GM23338 (cell line): Measurements from ENCODE around the gene CACHD1. TPM values are rescaled to one million over a fixed set of nuclear protein-coding genes. Genes with fewer than 3 reads are reported as not detected.

Source experiments
- ATAC-seq: fragments of 200-7000 bp; cut with Tn5 transposase; 3 replicates; pipeline ENCODE4 v1.9.1; 2020
- DNase-seq: peaks from one replicate; pipeline ENCODE4 v3.0.0-alpha.2; 2015; ENCODE audit warnings: low spot score
- H2AFZ ChIP-seq: fragments of 200-600 bp; sonication (generic); 2 replicates; pipeline ENCODE4 v1.8.0; 2016; ENCODE audit warnings: antibody characterized with exemption, mild to moderate bottlenecking, moderate library complexity
- H3F3A ChIP-seq: fragments of 200-600 bp; sonication (generic); replicated peaks from 2 replicates; pipeline ENCODE4 v1.8.0; 2017; ENCODE audit warnings: antibody characterized with exemption, mixed run types, low read depth
- H3K27ac ChIP-seq: fragments of 200-600 bp; sonication (generic); 2 replicates; pipeline ENCODE4 v1.6.1; 2016; ENCODE audit warnings: low read depth
- H3K27me3 ChIP-seq: fragments of 200-600 bp; sonication (generic); 2 replicates; pipeline ENCODE4 v1.8.0; 2016; ENCODE audit warnings: mild to moderate bottlenecking, mixed run types, moderate library complexity; ENCODE audit not compliant: insufficient read depth
- H3K36me3 ChIP-seq: fragments of 200-600 bp; sonication (generic); 2 replicates; pipeline ENCODE4 v1.8.0; 2016; ENCODE audit warnings: mild to moderate bottlenecking; ENCODE audit not compliant: insufficient read depth
- H3K4me1 ChIP-seq: fragments of 200-600 bp; sonication (generic); 2 replicates; pipeline ENCODE4 v1.8.0; 2016; ENCODE audit warnings: mild to moderate bottlenecking, moderate library complexity; ENCODE audit not compliant: insufficient read depth
- H3K4me2 ChIP-seq: fragments of 200-600 bp; sonication (generic); 2 replicates; pipeline ENCODE4 v1.7.1; 2017; ENCODE audit warnings: mixed run types
- H3K4me3 ChIP-seq: fragments of 200-600 bp; sonication (generic); 2 replicates; pipeline ENCODE4 v1.6.1; 2016; ENCODE audit warnings: mixed run types
- H3K79me2 ChIP-seq: fragments of 200-600 bp; sonication (generic); replicated peaks from 2 replicates; pipeline ENCODE4 v1.8.0; 2017; ENCODE audit warnings: mild to moderate bottlenecking; ENCODE audit not compliant: insufficient read depth
- H3K9me2 ChIP-seq: fragments of 200-600 bp; sonication (generic); 2 replicates; pipeline ENCODE4 v1.8.0; 2017; ENCODE audit not compliant: insufficient read depth
- H4K20me1 ChIP-seq: fragments of 200-600 bp; sonication (generic); replicated peaks from 2 replicates; pipeline ENCODE4 v1.8.0; 2017; ENCODE audit warnings: mild to moderate bottlenecking; ENCODE audit not compliant: insufficient read depth
- H3K27ac Mint-ChIP-seq: 2 replicates; pipeline ENCODE4 v1.8.0; 2020; ENCODE audit warnings: inconsistent platforms, mild to moderate bottlenecking, moderate library complexity, mixed read lengths
- H3K27me3 Mint-ChIP-seq: 3 replicates; pipeline ENCODE4 v1.8.0; 2022; ENCODE audit warnings: low read depth, mild to moderate bottlenecking, moderate library complexity, mixed read lengths, inconsistent platforms; ENCODE audit not compliant: insufficient read depth, poor library complexity
- H3K36me3 Mint-ChIP-seq: 3 replicates; pipeline ENCODE4 v1.8.0; 2021; ENCODE audit warnings: low read depth, mild to moderate bottlenecking, inconsistent platforms, moderate library complexity, mixed read lengths
- H3K4me1 Mint-ChIP-seq: 3 replicates; pipeline ENCODE4 v1.8.0; 2020; ENCODE audit warnings: mild to moderate bottlenecking, inconsistent platforms, mixed read lengths
- H3K4me3 Mint-ChIP-seq: 3 replicates; pipeline ENCODE4 v1.8.0; 2021; ENCODE audit warnings: moderate library complexity, mild to moderate bottlenecking, inconsistent platforms, mixed read lengths
- H3K9me3 Mint-ChIP-seq: 3 replicates; pipeline ENCODE4 v1.8.0; 2020; ENCODE audit warnings: moderate library complexity, mild to moderate bottlenecking, inconsistent platforms, mixed read lengths
- CREB1 ChIP-seq: fragments of 250-450 bp; sonication (Bioruptor Pico); IDR thresholded peaks from 2 replicates; pipeline ENCODE4 v1.5.0; 2020; ENCODE audit warnings: low read depth, mild to moderate bottlenecking, moderate library complexity
- CTCF ChIP-seq, 2 experiments: fragments of 200-600 bp in 1 of 2; sonication (generic) in 1 of 2; conservative IDR thresholded peaks; 2 replicates each; pipeline versions ENCODE4 v1.5.1 to v1.6.1; 2016 to 2017; ENCODE audit warnings: antibody characterized with exemption in 2 of 2, low read depth in 2 of 2, mild to moderate bottlenecking in 2 of 2, moderate library complexity in 1 of 2
- ETS1 ChIP-seq: IDR thresholded peaks from 2 replicates; pipeline ENCODE4 v1.6.1; 2016; ENCODE audit warnings: antibody characterized with exemption
- EZH2phosphoT487 ChIP-seq: fragments of 200-600 bp; sonication (generic); IDR thresholded peaks from one replicate; pipeline ENCODE4 v1.8.1; 2018; ENCODE audit warnings: antibody characterized with exemption; ENCODE audit not compliant: unreplicated experiment
- JUNB ChIP-seq: IDR thresholded peaks from one replicate; pipeline ENCODE4 v1.6.1; 2016; ENCODE audit warnings: antibody characterized with exemption; ENCODE audit not compliant: unreplicated experiment
- NANOG ChIP-seq: IDR thresholded peaks from 2 replicates; pipeline ENCODE4 v1.6.1; 2016; ENCODE audit warnings: antibody characterized with exemption, borderline replicate concordance
- POLR2AphosphoS5 ChIP-seq: IDR thresholded peaks from 2 replicates; pipeline ENCODE4 v1.6.1; 2016; ENCODE audit warnings: antibody characterized with exemption, low read depth
- REST ChIP-seq: IDR thresholded peaks from one replicate; pipeline ENCODE4 v1.6.1; 2018; ENCODE audit warnings: antibody characterized with exemption; ENCODE audit not compliant: unreplicated experiment
- STAT1 ChIP-seq: IDR thresholded peaks from one replicate; pipeline ENCODE4 v1.6.1; 2016; ENCODE audit warnings: antibody characterized with exemption; ENCODE audit not compliant: unreplicated experiment
- ZNF114 ChIP-seq: fragments of 250-450 bp; sonication (Bioruptor Pico); IDR thresholded peaks from 2 replicates; pipeline ENCODE4 v1.5.0; 2020; ENCODE audit warnings: mild to moderate bottlenecking, moderate library complexity
- ZNF331 ChIP-seq: fragments of 250-450 bp; sonication (Bioruptor Pico); IDR thresholded peaks from 2 replicates; pipeline ENCODE4 v1.5.0; 2020; ENCODE audit warnings: low read depth, mild to moderate bottlenecking, moderate library complexity
- ZNF462 ChIP-seq: fragments of 250-450 bp; sonication (Bioruptor Pico); IDR thresholded peaks from 2 replicates; pipeline ENCODE4 v1.5.0; 2020; ENCODE audit warnings: mild to moderate bottlenecking, moderate library complexity
- polyA plus RNA-seq: library from polyadenylated mRNA; unstranded; fragments of >200 nt; fragmentation: Nextera tagmentation; extraction: Ambion mirVana; gene quantifications from 2 replicates; pipeline ENCODE4 v1.2.1, GENCODE V29; 2016
- total RNA-seq: library from RNA; depleted of rRNA; stranded (reverse); fragments of >200 nt; shearing (Covaris generic); gene quantifications from 2 replicates; pipeline ENCODE4 v1.2.3, GENCODE V29; 2014

Gene CACHD1
- total and polyA plus RNA-seq, 2 experiments from 2014 or later: 12.6 to 43.7 TPM

- H3K9me3 Mint-ChIP-seq: peaks cover 22% of the 10 kb centered on the region
- no peaks in the 10 kb centered on the region for H3K4me1 Mint-ChIP-seq
- no peaks in the 10 kb centered on the region for H4K20me1 ChIP-seq
- no peak overlapping the region for H3K27ac ChIP-seq
- ATAC-seq (no peak), DNase-seq (no peak)
- H3F3A ChIP-seq: no peaks in the 10 kb centered on the region
- no peak overlapping the region for H3K4me2 ChIP-seq
- H3K4me3 Mint-ChIP-seq: no peak overlapping the region
- no peaks in the 10 kb centered on the region for H3K27me3 ChIP-seq
- H3K36me3 ChIP-seq: peaks cover 43% of the 10 kb centered on the region
- TF ChIP-seq ZNF462 (CRISPR knock-in tag): no peak
- TF ChIP-seq ETS1: no peak
- no peak for TF ChIP-seq POLR2AphosphoS5
- no peak for TF ChIP-seq JUNB
- TF ChIP-seq ZNF114 (CRISPR knock-in tag): no peak
- no peak for TF ChIP-seq CTCF (conservative IDR thresholded peaks at IDR 0.05; ENCODE audit: low read depth in 2 of 2)
- no peak for TF ChIP-seq ZNF331 (CRISPR knock-in tag)
- no peak for TF ChIP-seq EZH2phosphoT487
- TF ChIP-seq NANOG: no peak
- TF ChIP-seq REST: no peak
- no peak for TF ChIP-seq CREB1 (CRISPR knock-in tag)
- no peak for TF ChIP-seq STAT1
- no peak overlapping the region for H3K27ac Mint-ChIP-seq
- no peaks in the 10 kb centered on the region for H3K27me3 Mint-ChIP-seq
- no peak overlapping the region for H2AFZ ChIP-seq
- no peaks in the 10 kb centered on the region for H3K4me1 ChIP-seq
- H3K79me2 ChIP-seq: 0 out of 2 replicates have a peak, but pooled peaks cover 6% of the 10 kb centered on the region
- H3K9me2 ChIP-seq: no peaks in the 10 kb centered on the region
- H3K36me3 Mint-ChIP-seq: peaks cover 18% of the 10 kb centered on the region
- no peak overlapping the region for H3K4me3 ChIP-seq
Measured at GRCh38 chr1:64608005-64608650, 138.2 kb downstream of the CACHD1 start.
